Astrocyte of the cerebellum (primary cell): ENCODE results near the gene VTA1.
"Not testable (repeated sequence)": the region's sequence is repeated elsewhere in the genome, so short reads cannot be mapped to it uniquely, and the experiment has no call there.

ENCODE experiments used
- DNase-seq: peaks from one replicate; pipeline ENCODE4 v3.0.0-alpha.2; 2011; ENCODE audit warnings: low read depth
- H3K4me3 ChIP-seq: 2 replicates; pipeline ENCODE4 v1.5.1; 2011; ENCODE audit warnings: mild to moderate bottlenecking, low read depth, low read length, moderate library complexity
- CTCF ChIP-seq: IDR thresholded peaks from 2 replicates; pipeline ENCODE4 v1.5.1; 2012; ENCODE audit warnings: low read length, low read depth, moderate library complexity, mild to moderate bottlenecking; ENCODE audit errors: missing control alignments
- in situ Hi-C: cut with HindIII; loops from 2 replicates; pipeline ENCODE4 v1.10.0; 2017; ENCODE audit warnings: low sequenced_read_pairs

Gene VTA1

GRCh38 chr6:142218446-142218845, 71.4 kb downstream of the VTA1 start:
- no peak for TF ChIP-seq CTCF
- no peak for DNase-seq
- in situ Hi-C loops: no loop called here
- no peak overlapping the region for H3K4me3 ChIP-seq

GRCh38 chr6:142222022-142222421, 75.0 kb downstream of the VTA1 start:
- in situ Hi-C loops: no loop called here
- no peak for TF ChIP-seq CTCF
- DNase-seq: no peak
- no peak overlapping the region for H3K4me3 ChIP-seq

- TF ChIP-seq CTCF: no peak
- in situ Hi-C loops: no loop called here
- no peak overlapping the region for H3K4me3 ChIP-seq
- DNase-seq: no peak
Observed at GRCh38 chr6:142223938-142224337, 76.9 kb downstream of the VTA1 start.

GRCh38 chr6:142225115-142225514, 78.1 kb downstream of the VTA1 start:
- DNase-seq: no peak
- in situ Hi-C loops: no loop called here
- no peak for TF ChIP-seq CTCF
- no peak overlapping the region for H3K4me3 ChIP-seq

- no peak for DNase-seq
- in situ Hi-C loops: no loop called here
- no peak for TF ChIP-seq CTCF
- H3K4me3 ChIP-seq: no peak overlapping the region
Observed at GRCh38 chr6:142225552-142225951, 78.5 kb downstream of the VTA1 start.

GRCh38 chr6:142226731-142227130, 79.7 kb downstream of the VTA1 start:
- no peak for DNase-seq
- H3K4me3 ChIP-seq: no peak overlapping the region
- TF ChIP-seq CTCF: no peak
- in situ Hi-C loops: no loop called here

GRCh38 chr6:142229518-142230270, 82.6 kb downstream of the VTA1 start:
- H3K4me3 ChIP-seq, in situ Hi-C loops, DNase-seq: not testable (repeated sequence)
